OCI-LY3 (cell line): ENCODE data around the gene RILPL2.
"Not testable (repeated sequence)": the region's sequence is repeated elsewhere in the genome, so short reads cannot be mapped to it uniquely, and the experiment has no call there.

Source experiments
- H2AFZ ChIP-seq: fragments of 200-600, 300-600 bp; shearing (Covaris generic); 2 replicates; pipeline ENCODE4 v1.6.0; 2014; ENCODE audit warnings: antibody characterized with exemption, low read depth, low read length
- H3K27ac ChIP-seq: fragments of 200-600, 300-600 bp; sonication (generic); 2 replicates; pipeline ENCODE4 v1.5.1; 2014; ENCODE audit warnings: mild to moderate bottlenecking, low read length, moderate library complexity, mixed read lengths
- H3K27me3 ChIP-seq: fragments of 200-600, 300-600 bp; sonication (generic); 2 replicates; pipeline ENCODE4 v1.6.1; 2014; ENCODE audit warnings: low read depth, low read length, mixed read lengths
- H3K36me3 ChIP-seq: fragments of 200-600, 300-600 bp; sonication (generic); replicated peaks from 2 replicates; pipeline ENCODE3; 2014; ENCODE audit warnings: low read depth, low read length, mixed read lengths
- H3K4me1 ChIP-seq: fragments of 300-600, 200-600 bp; sonication (generic); 2 replicates; pipeline ENCODE4 v1.6.1; 2014; ENCODE audit warnings: low read length, mixed read lengths
- H3K4me2 ChIP-seq: fragments of 200-600, 300-600 bp; sonication (generic); 2 replicates; pipeline ENCODE4 v1.6.1; 2014; ENCODE audit warnings: low read length, mixed read lengths
- H3K4me3 ChIP-seq: fragments of 300-600, 200-600 bp; sonication (generic); 2 replicates; pipeline ENCODE4 v1.5.1; 2014; ENCODE audit warnings: antibody characterized with exemption, mild to moderate bottlenecking, low read length, moderate library complexity
- H3K79me2 ChIP-seq: fragments of 300-600, 200-600 bp; shearing (Covaris generic); 2 replicates; pipeline ENCODE4 v1.6.1; 2014; ENCODE audit warnings: mild to moderate bottlenecking, low read length, mixed read lengths
- H3K9ac ChIP-seq: fragments of 300-600, 200-600 bp; shearing (Covaris generic); 2 replicates; pipeline ENCODE4 v1.6.0; 2014; ENCODE audit warnings: mild to moderate bottlenecking, low read length, moderate library complexity
- H3K9me3 ChIP-seq: fragments of 200-600, 300-600 bp; shearing (Covaris generic); 2 replicates; pipeline ENCODE4 v1.6.1; 2014; ENCODE audit warnings: low read length, mixed read lengths; ENCODE audit not compliant: insufficient read depth
- H4K20me1 ChIP-seq: fragments of 200-600, 300-600 bp; sonication (generic); 2 replicates; pipeline ENCODE4 v1.6.1; 2016; ENCODE audit warnings: low read length, mixed read lengths; ENCODE audit not compliant: insufficient read depth
- EZH2phosphoT487 ChIP-seq: fragments of 200-600 bp; shearing (Covaris generic); IDR thresholded peaks from 2 replicates; pipeline ENCODE4 v1.6.1; 2018; ENCODE audit warnings: antibody characterized with exemption, mixed run types, low read depth
- TF ChIP-seq, protein P1 (sequence below): fragments of 200-600, 300-600 bp; sonication (generic); IDR thresholded peaks from 2 replicates; pipeline ENCODE4 v1.5.1; 2014; ENCODE audit warnings: antibody characterized with exemption, low read length, low read depth

The RILPL2 gene

DNA sequence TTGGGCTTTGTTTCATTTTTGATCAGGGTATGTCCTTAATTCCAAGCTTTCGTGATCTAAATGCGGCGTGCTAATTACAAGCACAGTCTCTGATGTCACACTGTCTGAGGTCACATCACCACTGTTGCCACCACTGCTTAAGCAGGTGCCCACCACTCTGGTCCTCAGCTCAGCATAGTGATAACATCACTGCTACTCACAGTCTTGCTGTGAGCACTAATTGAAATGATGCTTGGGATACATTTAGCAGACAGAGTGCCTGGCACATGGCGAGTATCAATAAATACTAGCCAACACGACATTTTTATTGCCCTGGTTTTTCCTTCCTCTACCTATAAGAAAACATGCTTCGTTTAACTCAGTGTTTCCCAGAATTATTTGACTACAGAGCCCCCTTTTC lies 7.9 kb downstream of the RILPL2 start:
- Histone ChIP-seq H2AFZ (no peak overlapping the region), H3K4me1 (peaks cover 55% of the 10 kb centered on the region), H3K4me3 (peak overlapping the region; percentile 55; the same call in 1 of the 2 replicates), H3K9me3 (peaks cover 6% of the 10 kb centered on the region; the same call in 1 of the 2 replicates), H3K36me3 (peaks cover 39% of the 10 kb centered on the region), H4K20me1 (no peaks in the 10 kb centered on the region), H3K4me2 (peak overlapping the region; percentile 89), H3K27me3 (no peaks in the 10 kb centered on the region), H3K9ac (no peak overlapping the region), H3K27ac (peak overlapping the region; percentile 99), H3K79me2 (peaks cover 48% of the 10 kb centered on the region)
- TF ChIP-seq, protein P1, sequence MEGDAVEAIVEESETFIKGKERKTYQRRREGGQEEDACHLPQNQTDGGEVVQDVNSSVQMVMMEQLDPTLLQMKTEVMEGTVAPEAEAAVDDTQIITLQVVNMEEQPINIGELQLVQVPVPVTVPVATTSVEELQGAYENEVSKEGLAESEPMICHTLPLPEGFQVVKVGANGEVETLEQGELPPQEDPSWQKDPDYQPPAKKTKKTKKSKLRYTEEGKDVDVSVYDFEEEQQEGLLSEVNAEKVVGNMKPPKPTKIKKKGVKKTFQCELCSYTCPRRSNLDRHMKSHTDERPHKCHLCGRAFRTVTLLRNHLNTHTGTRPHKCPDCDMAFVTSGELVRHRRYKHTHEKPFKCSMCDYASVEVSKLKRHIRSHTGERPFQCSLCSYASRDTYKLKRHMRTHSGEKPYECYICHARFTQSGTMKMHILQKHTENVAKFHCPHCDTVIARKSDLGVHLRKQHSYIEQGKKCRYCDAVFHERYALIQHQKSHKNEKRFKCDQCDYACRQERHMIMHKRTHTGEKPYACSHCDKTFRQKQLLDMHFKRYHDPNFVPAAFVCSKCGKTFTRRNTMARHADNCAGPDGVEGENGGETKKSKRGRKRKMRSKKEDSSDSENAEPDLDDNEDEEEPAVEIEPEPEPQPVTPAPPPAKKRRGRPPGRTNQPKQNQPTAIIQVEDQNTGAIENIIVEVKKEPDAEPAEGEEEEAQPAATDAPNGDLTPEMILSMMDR: no peak
- TF ChIP-seq EZH2phosphoT487: no peak

DNA sequence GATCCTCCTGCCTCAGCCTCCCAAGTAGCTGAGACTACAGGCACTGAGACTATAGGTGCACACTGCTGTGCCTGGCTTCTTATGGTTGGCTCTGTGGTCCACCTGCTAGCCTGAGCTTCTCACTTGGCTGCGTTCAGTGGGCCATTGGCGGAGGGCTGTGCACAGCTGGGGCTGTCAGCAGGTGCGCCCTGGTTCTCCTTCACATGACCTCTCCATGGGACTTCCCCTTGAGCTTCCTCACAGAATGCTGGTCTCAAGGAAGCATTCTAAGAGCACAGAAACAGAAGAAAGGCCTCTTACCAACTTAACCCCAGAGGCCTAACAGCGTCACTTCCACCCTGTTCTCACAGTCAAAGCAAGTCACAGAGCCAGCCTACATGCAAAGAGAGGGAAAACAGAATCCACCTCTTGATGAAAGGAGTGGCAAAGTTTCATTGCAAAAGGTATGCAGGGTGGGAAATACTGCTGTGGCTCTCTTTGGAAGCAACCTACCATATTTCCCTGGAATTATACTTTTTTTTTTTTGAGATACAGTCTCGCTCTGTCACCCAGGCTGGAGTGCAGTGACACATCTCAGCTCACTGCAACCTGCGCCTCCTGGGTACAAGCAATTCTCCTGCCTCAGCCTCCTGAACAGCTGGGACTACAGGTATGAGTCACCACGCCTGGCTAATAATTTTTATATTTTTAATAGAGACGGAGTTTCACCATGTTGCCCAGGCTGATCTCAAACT lies 9.3 kb downstream of the RILPL2 start:
- Histone ChIP-seq H3K79me2 (peaks cover 34% of the 10 kb centered on the region), H3K9ac (peak overlapping the region; percentile 65), H3K27ac (peak overlapping the region; percentile 99), H3K4me1 (peaks cover 41% of the 10 kb centered on the region), H2AFZ (no peak overlapping the region), H3K4me3 (peak overlapping the region; percentile 55), H4K20me1 (no peaks in the 10 kb centered on the region), H3K9me3 (peaks cover 6% of the 10 kb centered on the region; the same call in 1 of the 2 replicates), H3K4me2 (peak overlapping the region; percentile 89), H3K36me3 (peaks cover 43% of the 10 kb centered on the region), H3K27me3 (no peaks in the 10 kb centered on the region)
- TF ChIP-seq, protein P1: no peak
- no peak for TF ChIP-seq EZH2phosphoT487

DNA sequence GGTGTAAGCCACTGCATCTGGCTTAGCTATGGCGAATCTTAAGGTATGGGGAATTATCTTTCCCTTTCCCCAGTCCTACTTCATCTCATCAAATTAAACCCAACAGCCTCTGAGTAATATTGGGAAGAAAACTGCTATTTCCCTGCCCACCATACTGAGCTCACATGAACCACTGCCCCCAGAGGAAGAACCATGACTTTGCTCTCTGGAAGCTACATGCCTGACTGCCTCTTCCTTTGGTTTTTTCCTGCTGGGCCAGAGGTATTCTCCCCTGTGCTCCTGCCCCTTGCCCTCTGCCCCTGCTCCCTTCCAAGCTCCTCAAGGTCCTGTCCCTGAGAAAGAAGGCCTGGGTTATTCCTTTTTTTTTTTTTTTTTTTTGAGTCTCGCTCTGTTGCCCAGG lies 15.2 kb downstream of the RILPL2 start:
- peaks cover 26% of the 10 kb centered on the region for H3K36me3 ChIP-seq
- TF ChIP-seq, protein P1: no peak
- TF ChIP-seq EZH2phosphoT487: no peak
- H3K9me3 ChIP-seq: no peaks in the 10 kb centered on the region
- no peak overlapping the region for H3K27ac ChIP-seq
- H3K79me2 ChIP-seq: peaks cover 6% of the 10 kb centered on the region
- no peak overlapping the region for H3K4me2 ChIP-seq
- peaks cover 2% of the 10 kb centered on the region for H3K4me1 ChIP-seq
- no peak overlapping the region for H3K9ac ChIP-seq
- no peaks in the 10 kb centered on the region for H4K20me1 ChIP-seq
- no peak overlapping the region for H2AFZ ChIP-seq
- H3K4me3 ChIP-seq: no peak overlapping the region
- no peaks in the 10 kb centered on the region for H3K27me3 ChIP-seq

DNA sequence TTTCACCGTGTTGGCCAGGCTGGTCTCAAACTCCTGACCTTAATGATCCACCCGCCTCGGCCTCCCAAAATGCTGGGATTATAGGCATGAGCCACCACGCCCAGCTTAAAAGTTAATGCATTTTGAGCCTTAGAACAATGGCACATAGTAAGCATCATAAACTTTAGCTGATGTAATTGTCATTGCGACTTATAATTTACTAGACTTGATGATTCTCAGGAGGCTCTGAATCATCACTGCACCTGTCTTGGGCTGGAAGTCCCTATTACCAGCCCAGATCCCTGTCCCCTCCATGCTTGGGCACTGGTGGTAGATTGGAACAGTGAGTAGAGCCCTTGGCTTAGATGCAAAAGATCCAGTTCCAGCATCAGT lies 26.5 kb downstream of the RILPL2 start:
- Histone ChIP-seq H3K9me3 (no peaks in the 10 kb centered on the region), H3K36me3 (peaks cover 9% of the 10 kb centered on the region), H3K27ac (no peak overlapping the region; the same call in 1 of the 2 replicates), H3K4me2 (no peak overlapping the region), H3K4me3 (no peak overlapping the region), H2AFZ (no peak overlapping the region), H3K4me1 (peaks cover 22% of the 10 kb centered on the region), H3K27me3 (no peaks in the 10 kb centered on the region), H4K20me1 (no peaks in the 10 kb centered on the region), H3K9ac (no peak overlapping the region), H3K79me2 (no peaks in the 10 kb centered on the region)
- TF ChIP-seq, protein P1: no peak
- TF ChIP-seq EZH2phosphoT487: no peak

DNA sequence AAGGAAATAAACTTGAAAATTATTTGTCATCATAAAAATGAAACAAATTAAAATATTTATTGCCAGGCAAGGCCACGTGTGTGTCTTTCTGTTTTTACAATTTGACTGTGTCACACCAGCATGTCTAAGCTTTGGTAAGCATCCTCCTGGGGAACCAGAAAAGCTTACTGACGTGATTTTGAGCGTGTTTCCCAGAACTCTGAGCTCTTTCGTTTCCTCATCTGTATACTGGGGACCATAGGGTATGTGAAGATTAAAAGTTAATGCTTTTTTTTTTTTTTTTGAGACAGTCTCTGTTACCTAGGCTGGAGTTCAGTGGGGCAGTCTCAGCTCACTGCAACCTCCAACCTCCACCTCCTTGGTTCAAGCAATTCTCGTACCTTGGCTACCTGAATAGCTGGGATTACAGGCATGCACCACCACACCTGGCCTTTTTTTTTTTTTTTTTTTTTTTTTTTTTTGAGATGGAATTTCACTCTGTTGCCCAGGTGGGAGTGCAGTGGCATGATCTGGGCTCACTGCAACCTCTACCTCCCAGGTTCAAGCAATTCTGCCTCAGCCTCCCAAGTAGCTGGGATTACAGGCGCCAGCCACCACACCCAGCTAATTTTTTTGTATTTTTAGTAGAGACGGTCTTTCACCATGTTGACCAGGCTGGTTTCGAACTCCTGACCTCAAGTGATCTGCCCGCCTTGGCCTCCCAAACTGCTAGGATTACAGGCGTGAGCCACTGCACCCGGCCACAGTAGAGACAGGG lies 27.0 kb downstream of the RILPL2 start:
- not testable (repeated sequence) for H4K20me1 ChIP-seq, H3K27me3 ChIP-seq, H2AFZ ChIP-seq, H3K79me2 ChIP-seq, H3K4me3 ChIP-seq, H3K9ac ChIP-seq, H3K9me3 ChIP-seq
- H3K4me1 ChIP-seq: peaks cover 23% of the 10 kb centered on the region
- H3K27ac ChIP-seq: peak overlapping the region; percentile 62
- peak overlapping the region; percentile 31 for H3K4me2 ChIP-seq
- H3K36me3 ChIP-seq: peaks cover 12% of the 10 kb centered on the region

DNA sequence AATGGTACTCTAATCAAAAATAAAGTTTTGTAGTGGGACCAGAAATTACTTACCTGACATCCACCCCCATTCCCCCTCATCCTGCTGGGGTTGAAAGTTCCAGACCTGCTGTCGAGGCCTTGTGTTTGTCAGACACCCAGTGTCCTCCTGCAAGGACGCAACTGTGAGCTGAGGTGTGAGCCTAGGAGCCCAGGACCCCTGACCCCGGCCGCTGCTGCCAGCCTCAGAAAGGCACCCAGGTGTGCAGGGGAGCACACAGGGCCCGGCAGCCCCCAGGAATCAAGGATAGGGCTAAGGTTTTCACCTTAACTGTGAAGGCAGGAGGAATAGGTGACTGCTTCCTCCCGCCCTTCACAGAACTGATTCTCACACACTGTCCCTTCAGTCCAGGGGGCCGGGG lies 27.9 kb downstream of the RILPL2 start:
- H4K20me1 ChIP-seq, H3K9me3 ChIP-seq, H3K79me2 ChIP-seq, H3K4me2 ChIP-seq, H3K27me3 ChIP-seq, H3K9ac ChIP-seq, H2AFZ ChIP-seq, H3K4me3 ChIP-seq: not testable (repeated sequence)
- peaks cover 26% of the 10 kb centered on the region for H3K4me1 ChIP-seq
- peak overlapping the region; percentile 62 for H3K27ac ChIP-seq
- H3K36me3 ChIP-seq: peaks cover 20% of the 10 kb centered on the region
